NCI-H82 treated with DMSO at 0.1 percent for 48 hours (cell line): ENCODE results near the gene EPHB6.

Experiments
- DNase-seq: peaks from one replicate; lab custom pipeline; 2025; ENCODE audit not compliant: unreplicated experiment; lab: John Stamatoyannopoulos, UW

Gene EPHB6

GRCh38 chr7:142876236-142876960 lies 21.5 kb downstream of the EPHB6 start:
- DNase-seq: no peak

- no peak for DNase-seq
Measured at GRCh38 chr7:142876991-142877910, 22.4 kb downstream of the EPHB6 start.

DNA sequence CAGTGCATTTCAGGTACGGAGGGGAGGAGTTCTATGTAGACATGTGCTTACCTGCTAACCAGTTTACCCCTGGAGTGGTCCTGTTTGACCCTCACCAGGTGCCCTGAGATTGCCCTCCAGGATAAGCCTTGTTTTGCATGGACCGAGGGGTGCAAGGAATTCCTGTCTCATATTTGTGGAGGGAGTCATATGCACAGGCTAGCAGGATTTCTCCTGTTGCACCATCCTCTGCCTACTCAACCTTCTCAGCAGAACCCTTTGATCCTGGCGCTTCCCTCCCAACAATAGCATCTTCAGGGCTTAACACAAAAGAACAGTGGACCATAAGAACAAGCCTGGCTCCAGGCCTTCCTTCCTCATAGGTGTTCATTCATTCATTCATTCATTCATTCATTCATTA lies 23.4 kb downstream of the EPHB6 start:
- DNase-seq: no peak

GRCh38 chr7:142879060-142879459 lies 24.2 kb downstream of the EPHB6 start:
- DNase-seq: no peak

GRCh38 chr7:142880876-142881505 lies 26.1 kb downstream of the EPHB6 start:
- DNase-seq: no peak

DNA sequence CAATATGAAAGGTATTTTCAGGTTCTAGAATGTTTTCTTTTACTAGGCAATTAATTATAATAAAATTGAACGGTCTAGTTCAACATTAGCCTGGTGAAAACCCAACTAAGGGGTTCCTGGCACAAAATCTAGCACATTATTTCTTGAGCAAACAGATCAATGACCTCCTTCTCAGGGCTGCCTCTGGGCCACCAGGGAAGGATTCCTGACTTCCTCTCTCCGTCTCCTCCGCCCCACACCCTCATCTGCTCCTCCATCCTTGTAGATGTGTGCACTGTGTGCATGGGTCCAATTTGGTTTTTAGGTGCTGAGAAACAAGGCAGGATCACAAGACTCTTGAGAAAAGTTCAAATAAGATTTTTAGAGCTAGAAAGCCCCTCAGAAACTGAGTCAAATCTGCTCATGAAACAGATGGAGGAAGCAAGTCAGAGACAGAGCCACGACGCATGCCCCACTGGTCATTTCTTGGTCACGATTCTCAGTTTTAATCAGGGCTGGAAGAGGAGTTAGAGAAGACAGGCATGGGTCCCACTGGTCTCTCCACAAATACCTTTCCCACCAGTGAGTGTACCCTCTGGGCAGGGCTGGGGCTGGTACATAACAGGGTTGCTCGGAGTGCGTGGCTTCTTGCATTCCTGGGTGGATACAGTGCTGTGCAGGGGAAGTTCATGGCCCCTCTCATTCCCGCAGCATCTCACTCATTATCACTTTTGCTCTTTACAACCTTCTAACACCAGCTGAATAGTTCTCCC lies 26.9 kb downstream of the EPHB6 start:
- no peak for DNase-seq

- DNase-seq: no peak
Measured at GRCh38 chr7:142882338-142882678, 27.4 kb downstream of the EPHB6 start.

GRCh38 chr7:142883145-142883544 lies 28.3 kb downstream of the EPHB6 start:
- DNase-seq: no peak

GRCh38 chr7:142883571-142884285 lies 28.9 kb downstream of the EPHB6 start:
- no peak for DNase-seq

DNA sequence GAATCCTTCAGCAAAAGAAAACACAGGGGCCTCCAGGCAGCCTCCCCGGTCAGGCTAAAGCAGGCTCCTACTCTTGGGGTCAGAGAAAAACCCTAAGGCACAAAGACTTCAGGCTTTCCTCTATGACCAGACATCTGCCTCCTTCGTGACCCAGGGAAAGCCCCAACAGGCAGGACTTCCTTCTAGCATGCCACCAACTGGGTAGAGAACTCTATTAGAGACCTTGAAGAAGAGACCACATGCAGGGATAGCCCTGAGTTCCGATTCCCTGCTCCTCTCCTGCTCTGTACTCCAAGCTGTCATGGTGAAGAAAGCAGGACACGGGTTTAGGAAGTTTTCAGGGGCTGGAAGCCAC lies 29.4 kb downstream of the EPHB6 start:
- no peak for DNase-seq

GRCh38 chr7:142885311-142886230 lies 30.7 kb downstream of the EPHB6 start, which contains the start of gene TRPV6:
Gene TRPV6, minus strand, starts transcription at chr7:142885745.
- no peak for DNase-seq

- no peak for DNase-seq
Measured at GRCh38 chr7:142886866-142887265, 32.0 kb downstream of the EPHB6 start.

GRCh38 chr7:142887282-142888015 lies 32.6 kb downstream of the EPHB6 start:
- DNase-seq: no peak

GRCh38 chr7:142889816-142890215 lies 34.9 kb downstream of the EPHB6 start:
- DNase-seq: no peak

DNA sequence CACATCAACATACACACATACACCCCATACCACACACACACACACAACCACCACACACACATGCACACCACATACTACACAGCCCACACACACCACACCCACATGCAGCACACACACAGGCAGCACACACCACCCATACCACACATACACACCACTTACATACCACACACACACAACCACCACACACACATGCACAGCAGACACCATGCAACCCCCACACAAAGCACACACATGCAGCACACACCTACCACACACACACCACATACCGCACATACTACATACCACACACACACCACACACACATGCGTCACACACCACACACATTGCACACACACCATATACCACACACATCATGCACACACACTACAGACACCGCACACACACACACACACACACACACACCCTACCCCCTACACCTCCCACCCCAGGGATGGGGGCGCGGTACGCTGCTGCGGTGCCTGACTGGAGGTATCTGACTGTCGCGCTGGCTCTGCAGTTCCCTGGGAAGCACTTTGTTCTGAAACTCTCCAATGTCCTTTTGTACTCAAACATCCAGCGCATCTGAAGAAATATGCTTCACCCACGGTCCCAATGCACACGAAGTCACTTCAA lies 36.1 kb downstream of the EPHB6 start:
- DNase-seq: no peak

- no peak for DNase-seq
Measured at GRCh38 chr7:142891490-142892082, 36.7 kb downstream of the EPHB6 start.

GRCh38 chr7:142892951-142893350 lies 38.1 kb downstream of the EPHB6 start:
- DNase-seq: no peak
